NCI-H2227 treated with DMSO at 0.1 percent for 48 hours (cell line): ENCODE measurements around the gene PHLDA3.
"Not testable (repeated sequence)": the region's sequence is repeated elsewhere in the genome, so short reads cannot be mapped to it uniquely, and the experiment has no call there.

Source experiments
- DNase-seq: peaks from one replicate; lab custom pipeline; 2025; lab: John Stamatoyannopoulos, UW

The PHLDA3 gene

GRCh38 chr1:201486187-201486586 is 17.2 kb upstream of the PHLDA3 start:
- DNase-seq, result no peak

- DNase-seq, result no peak
Observed at GRCh38 chr1:201485184-201485774, 16.3 kb upstream of the PHLDA3 start.

- no peak for DNase-seq
Observed at GRCh38 chr1:201483373-201483949, 14.5 kb upstream of the PHLDA3 start.

- no peak for DNase-seq
Observed at GRCh38 chr1:201482755-201483154, 13.8 kb upstream of the PHLDA3 start.

GRCh38 chr1:201481761-201482493 is 12.9 kb upstream of the PHLDA3 start:
- DNase-seq, result peak; percentile 70

- DNase-seq, result no peak
Observed at GRCh38 chr1:201481004-201481380, 12.0 kb upstream of the PHLDA3 start.

- peak; percentile 84 for DNase-seq
Observed at GRCh38 chr1:201480231-201481003, 11.4 kb upstream of the PHLDA3 start.

GRCh38 chr1:201479201-201479730 is 10.3 kb upstream of the PHLDA3 start:
- no peak for DNase-seq

- DNase-seq, result not testable (repeated sequence)
Observed at GRCh38 chr1:201478666-201479065, 9.7 kb upstream of the PHLDA3 start.

- no peak for DNase-seq
Observed at GRCh38 chr1:201476670-201477344, 7.8 kb upstream of the PHLDA3 start.

GRCh38 chr1:201475915-201476669 is 7.1 kb upstream of the PHLDA3 start:
- no peak for DNase-seq

- no peak for DNase-seq
Observed at GRCh38 chr1:201475130-201475529, 6.1 kb upstream of the PHLDA3 start.

- no peak for DNase-seq
Observed at GRCh38 chr1:201473296-201473695, 4.3 kb upstream of the PHLDA3 start.

GRCh38 chr1:201472321-201472720 is 3.3 kb upstream of the PHLDA3 start:
- DNase-seq, result not testable (repeated sequence)

GRCh38 chr1:201471772-201472171 is 2.8 kb upstream of the PHLDA3 start:
- no peak for DNase-seq

GRCh38 chr1:201470581-201470980 is 1.6 kb upstream of the PHLDA3 start:
- DNase-seq, result no peak

- no peak for DNase-seq
Observed at GRCh38 chr1:201469645-201470074, 672 bp upstream of the PHLDA3 start.

GRCh38 chr1:201468501-201468843 is 516 bp downstream of the PHLDA3 start:
- no peak for DNase-seq

- DNase-seq, result no peak
Observed at GRCh38 chr1:201466492-201466891, 2.5 kb downstream of the PHLDA3 start.

GRCh38 chr1:201465698-201466290 is 3.2 kb downstream of the PHLDA3 start:
- DNase-seq, result no peak

GRCh38 chr1:201463071-201463552 is 5.9 kb downstream of the PHLDA3 start:
- no peak for DNase-seq
